Peyer's patch (tissue), 4 donors: ENCODE data around the gene LTA4H.

ENCODE experiments used
- POLR2A ChIP-seq, 2 donors: fragments of 450-650 bp; IDR thresholded peaks; one replicate each; pipeline ENCODE4 v1.5.1; 2017; ENCODE audit warnings: antibody characterized with exemption in 2 of 2, mild to moderate bottlenecking in 2 of 2, moderate library complexity in 2 of 2
- TF ChIP-seq, protein P1 (sequence below), 6 experiments: fragments of 450-650 bp in 4 of 6; fragments of 200-600 bp in 2 of 6; sonication (generic) in 1 of 6; IDR thresholded peaks; one replicate each; pipeline ENCODE4 v1.5.1; 2017 to 2019; ENCODE audit warnings: antibody characterized with exemption in 6 of 6, mild to moderate bottlenecking in 3 of 6, moderate library complexity in 1 of 6

DNA sequence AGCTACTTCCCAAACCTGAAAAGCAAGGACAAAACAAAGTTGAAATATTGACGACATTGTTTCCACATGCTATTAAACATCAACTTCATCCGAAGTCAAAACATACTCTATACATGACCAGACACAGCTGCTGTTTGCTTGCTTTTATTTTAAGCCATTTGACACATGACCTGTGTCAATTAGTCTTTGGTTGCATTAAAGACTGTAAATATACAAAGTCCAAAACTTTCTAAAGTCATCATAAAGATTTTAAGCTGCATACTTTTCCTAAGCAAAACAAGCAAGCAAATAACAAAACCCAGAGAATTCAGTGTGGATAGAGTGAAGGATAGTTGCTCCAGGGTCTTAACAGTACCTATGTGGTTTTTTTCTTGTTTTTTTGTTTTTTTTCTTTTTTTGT is 61.0 kb downstream of the LTA4H start:
- TF ChIP-seq, protein P1, sequence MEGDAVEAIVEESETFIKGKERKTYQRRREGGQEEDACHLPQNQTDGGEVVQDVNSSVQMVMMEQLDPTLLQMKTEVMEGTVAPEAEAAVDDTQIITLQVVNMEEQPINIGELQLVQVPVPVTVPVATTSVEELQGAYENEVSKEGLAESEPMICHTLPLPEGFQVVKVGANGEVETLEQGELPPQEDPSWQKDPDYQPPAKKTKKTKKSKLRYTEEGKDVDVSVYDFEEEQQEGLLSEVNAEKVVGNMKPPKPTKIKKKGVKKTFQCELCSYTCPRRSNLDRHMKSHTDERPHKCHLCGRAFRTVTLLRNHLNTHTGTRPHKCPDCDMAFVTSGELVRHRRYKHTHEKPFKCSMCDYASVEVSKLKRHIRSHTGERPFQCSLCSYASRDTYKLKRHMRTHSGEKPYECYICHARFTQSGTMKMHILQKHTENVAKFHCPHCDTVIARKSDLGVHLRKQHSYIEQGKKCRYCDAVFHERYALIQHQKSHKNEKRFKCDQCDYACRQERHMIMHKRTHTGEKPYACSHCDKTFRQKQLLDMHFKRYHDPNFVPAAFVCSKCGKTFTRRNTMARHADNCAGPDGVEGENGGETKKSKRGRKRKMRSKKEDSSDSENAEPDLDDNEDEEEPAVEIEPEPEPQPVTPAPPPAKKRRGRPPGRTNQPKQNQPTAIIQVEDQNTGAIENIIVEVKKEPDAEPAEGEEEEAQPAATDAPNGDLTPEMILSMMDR (IDR thresholded peaks at IDR 0.05) = no peak
- no peak for TF ChIP-seq POLR2A (IDR thresholded peaks at IDR 0.05)
